NCI-H1930 (cell line): Measurements from ENCODE around the gene PTPRH.
"Not testable (repeated sequence)": the region's sequence is repeated elsewhere in the genome, so short reads cannot be mapped to it uniquely, and the experiment has no call there.

Experiments used
- DNase-seq, 2 experiments: peaks; one replicate each; lab custom pipeline; 2025; lab: John Stamatoyannopoulos, UW

Gene PTPRH

DNA sequence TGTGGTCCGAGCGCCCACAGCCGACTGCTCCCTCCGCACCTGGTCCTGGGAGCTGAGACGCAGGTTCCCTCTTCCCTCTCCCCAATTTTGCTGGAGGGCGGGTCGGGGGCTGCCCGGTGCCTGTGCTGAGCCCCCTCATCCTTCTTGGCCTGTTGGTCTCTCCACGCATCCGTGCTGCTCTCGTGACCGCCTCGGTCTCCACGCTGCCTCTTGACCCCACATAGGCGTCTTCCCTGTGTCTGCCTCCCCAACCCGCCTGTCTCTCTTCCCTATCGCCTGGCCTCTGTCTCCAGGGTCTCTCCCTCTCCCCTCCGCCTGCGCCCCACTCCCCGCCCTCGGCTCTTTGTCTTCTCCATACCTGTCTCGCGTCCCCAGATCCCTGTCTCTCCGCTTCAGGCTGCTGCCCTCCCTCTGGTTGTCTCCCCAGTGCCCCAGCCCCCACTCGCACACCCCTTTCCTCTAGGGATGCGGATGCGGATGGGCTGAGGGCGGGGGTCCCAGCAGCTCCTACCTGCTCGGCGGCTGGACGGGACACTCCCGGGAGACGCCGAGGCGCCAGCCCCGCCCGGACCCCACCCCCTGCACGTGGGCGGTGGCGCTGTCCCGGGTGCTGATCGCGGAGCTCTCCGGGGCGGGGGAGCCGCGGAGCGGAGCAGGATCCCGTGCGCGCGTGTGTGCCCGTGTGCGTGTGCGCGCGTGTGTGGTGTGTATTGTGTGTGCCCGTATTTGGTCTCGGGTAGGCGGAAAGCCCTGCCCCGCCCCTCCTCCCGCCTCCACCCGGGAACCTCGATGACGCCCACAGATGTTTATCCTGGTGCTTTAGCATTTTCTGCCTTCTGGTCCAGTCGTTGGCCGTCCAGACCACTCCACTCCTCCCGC lies 29.5 kb downstream of the PTPRH start, which contains the start of gene SYT5:
TSS of gene SYT5 (minus strand) at position 684 of the 879 bp plus-strand sequence. CDS start 1,248 bp downstream, outside the sequence.
- peak; percentile 23 to 50 for DNase-seq

- DNase-seq: peak; percentile 93 to 94
These were observed 30.3 kb downstream of the PTPRH start for GRCh38 chr19:55178781-55179599.

- DNase-seq: peak; percentile 36 to 49
These were observed 33.2 kb downstream of the PTPRH start for GRCh38 chr19:55176076-55176475.

DNA sequence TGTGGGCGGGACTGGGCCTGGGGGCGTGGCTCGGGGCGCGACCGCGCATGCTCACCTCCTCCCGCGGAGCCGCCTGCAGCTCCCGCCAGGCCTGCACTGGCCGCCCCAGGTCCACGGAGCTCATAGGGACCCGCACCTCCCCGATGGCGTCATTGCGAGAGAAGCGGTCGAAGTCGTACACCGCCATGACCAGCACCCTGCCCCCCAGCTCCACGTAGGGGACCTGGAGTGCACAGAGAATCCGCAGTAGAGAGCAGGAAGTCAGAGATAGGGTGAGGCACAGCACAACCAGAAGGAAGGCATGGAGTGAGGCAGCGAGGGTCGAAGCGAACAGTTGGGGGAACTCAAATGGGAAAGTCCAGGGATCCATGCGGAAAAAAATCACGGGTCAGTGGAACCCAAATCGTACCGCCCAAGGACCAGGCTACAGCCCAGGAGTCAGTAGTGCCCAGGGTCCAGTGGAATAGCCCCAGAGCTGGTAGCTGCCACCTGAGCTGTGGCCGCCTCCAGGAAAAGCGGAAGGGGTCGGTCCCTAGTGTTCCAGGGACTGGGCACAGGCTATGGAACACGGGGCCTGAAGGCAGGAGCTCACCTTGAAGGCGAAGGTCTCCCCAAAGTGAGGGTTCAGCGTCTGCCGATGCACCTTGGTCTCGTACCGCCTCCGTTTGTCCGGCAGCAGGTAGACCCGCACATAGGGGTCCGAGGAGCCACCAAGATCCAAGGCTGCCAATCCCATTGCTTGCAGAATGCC lies 34.0 kb downstream of the PTPRH start:
- DNase-seq: peak; percentile 65 to 81

- peak in 1 of 2 experiments; percentile 54 for DNase-seq
These were observed 34.7 kb downstream of the PTPRH start for GRCh38 chr19:55174425-55175116.

GRCh38 chr19:55173714-55174409 lies 35.4 kb downstream of the PTPRH start:
- peak; percentile 79 for DNase-seq

DNA sequence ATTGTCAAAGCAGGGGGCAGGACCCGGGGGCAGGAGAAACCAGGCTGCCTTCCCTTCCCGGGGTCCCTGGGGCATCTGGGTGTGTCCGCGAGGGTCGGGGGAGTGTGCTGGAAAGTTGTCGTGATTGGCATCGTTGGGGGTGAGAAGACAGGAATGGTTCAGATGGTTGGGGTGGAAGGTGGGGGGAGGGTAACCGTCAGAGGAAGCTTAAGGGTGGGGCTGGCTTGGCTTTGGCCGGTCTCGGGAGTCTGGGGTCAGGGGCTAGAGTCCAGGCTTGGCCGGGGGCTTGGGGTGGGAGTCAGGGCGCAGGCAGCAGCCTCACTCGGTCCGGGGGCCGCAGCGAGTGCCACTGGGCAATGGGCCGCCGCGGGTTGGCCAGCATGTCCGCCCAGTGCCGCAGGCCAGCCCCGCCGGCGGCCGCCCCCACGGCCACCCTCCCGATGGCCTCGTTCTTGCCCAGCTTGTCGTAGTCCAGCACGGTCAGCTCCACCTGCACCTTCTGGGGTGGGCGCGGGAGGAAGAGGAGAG lies 36.1 kb downstream of the PTPRH start:
- no peak for DNase-seq

- no peak for DNase-seq
These were observed 36.6 kb downstream of the PTPRH start for GRCh38 chr19:55172741-55173140.

GRCh38 chr19:55172318-55172717 lies 37.0 kb downstream of the PTPRH start:
- DNase-seq: not testable (repeated sequence)

DNA sequence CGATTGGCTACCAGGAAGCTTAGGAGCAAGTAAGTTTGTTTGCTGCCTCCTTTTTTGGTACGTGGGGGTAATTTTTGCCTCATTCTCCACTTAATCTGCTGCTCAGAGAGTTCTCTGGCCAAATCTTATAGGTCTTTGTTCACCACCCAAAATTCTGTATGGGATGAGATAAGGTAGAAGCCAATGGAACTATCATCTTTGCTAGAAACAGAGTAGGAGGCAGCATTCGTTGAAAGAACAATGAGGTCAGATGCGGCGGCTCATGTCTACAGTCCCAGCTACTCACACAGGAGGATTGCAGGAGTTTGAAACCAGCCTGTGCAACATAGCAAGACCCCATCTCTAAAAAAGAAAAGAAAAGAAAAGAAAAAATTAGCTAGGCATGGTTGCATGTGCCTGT lies 37.9 kb downstream of the PTPRH start:
- no peak for DNase-seq

DNA sequence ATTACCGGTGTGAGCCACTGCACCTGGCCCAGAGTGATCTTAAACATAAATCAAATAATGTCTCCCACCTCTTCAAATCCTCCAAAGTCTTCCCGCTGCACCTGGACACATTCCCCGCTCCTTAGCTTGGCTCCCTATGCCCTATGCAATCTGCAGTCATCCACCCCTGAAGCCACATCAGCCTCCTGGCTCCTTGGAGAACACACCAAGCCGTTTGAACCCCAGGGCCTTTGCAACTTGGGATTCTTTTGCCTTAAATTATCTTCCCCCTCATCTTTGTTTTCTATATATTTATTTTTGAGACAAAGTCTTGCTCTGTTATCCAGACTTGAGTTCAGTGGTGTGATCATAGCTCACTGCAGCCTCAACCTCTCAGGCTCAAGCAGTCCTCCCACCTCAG lies 40.2 kb downstream of the PTPRH start:
- no peak for DNase-seq

GRCh38 chr19:55166530-55167268 lies 42.6 kb downstream of the PTPRH start, which contains the start of gene DNAAF3:
TSS of gene DNAAF3 (minus strand) at chr19:55166613. CDS start at chr19:55166413, 200 bp downstream.
- DNase-seq: peak; percentile 99

GRCh38 chr19:55165952-55166529 lies 43.3 kb downstream of the PTPRH start:
- peak; percentile 91 to 95 for DNase-seq

DNA sequence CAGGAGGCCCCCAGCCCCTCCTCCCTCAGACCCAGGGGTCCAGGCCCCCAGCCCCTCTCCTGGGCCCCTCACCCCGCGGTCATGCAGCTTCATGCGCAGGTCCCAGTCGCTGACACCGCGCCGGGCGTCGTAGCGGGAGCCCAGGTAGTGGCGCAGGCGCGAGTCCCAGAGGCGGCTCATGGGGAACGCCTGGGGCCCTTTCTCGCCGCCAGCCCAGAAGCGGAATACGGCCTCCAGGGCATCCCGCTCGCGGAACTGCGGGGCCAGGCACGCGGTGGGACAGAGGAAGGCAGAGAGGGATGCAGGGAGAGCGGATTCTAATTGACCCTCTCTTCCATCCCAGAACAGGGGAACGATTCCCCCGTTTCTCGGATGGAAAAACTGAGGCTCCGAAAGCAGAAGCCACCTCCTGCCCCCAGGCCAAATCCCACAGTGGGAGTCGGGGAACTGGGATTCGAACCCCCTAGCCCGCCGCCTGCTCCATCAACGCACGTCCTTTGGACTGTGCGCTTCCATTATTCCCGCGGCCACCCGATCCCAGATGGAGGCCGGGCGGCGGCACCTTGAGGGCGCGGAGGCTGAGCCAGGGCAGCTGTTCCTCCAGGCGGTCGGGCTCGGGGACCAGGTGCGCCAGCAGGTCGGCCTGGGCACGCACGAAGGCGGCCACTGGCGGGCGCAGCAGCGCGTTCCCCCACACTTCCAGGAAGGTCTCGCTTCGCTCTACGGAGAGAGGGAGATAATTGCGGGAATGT lies 47.6 kb downstream of the PTPRH start:
- no peak for DNase-seq

GRCh38 chr19:55160986-55161365 lies 48.3 kb downstream of the PTPRH start:
- no peak for DNase-seq

DNA sequence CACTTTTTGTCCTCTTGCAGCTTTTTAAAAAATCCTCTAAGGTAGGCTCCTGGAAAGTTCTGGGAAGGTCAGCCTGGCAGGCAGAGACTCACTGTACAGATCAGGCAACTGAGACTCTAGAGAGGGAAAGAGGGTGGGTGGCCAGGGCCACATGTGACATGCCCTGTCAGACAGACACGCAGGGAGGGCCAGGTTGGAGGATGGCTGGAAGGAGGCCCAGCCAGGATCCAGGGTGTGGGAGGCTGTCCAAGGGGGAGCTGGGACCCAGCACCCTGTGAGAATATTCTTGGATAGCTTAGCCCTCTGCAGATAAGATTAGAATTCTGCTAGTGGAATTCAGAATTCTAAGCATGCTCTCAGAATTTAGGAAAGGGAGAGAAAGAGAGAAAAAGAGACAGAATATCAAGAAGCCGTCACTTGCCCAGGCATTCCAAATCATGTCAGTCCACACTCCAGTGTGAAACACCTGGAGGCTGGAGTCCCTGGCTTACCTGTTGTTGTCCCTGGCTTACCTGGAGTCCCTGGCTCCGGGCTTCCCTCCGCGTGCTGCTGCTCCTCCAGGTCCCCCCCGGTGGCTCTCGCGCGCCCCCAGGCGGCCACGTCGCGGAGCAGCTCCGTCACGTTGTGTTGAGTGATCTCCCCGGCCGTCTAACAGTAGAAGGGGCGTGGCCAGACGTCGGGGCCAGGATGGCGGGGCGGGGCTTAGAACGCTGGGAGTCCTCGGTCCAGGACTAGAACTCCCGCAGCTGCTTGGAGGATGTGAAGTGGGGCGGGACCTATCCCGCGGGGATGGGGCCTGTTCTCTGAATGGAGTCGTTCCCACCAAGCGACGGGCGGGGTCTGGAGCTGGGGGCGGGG lies 48.9 kb downstream of the PTPRH start:
- peak; percentile 89 to 93 for DNase-seq
